ENCODE measurements around the gene FNDC1.
"Not testable (repeated sequence)": the region's sequence is repeated elsewhere in the genome, so short reads cannot be mapped to it uniquely, and the experiment has no call there.

FNDC1 gene

GRCh38 chr6:159169193-159169555, at the start of gene FNDC1:
Gene FNDC1, plus strand, starts transcription at chr6:159169400. Its CDS starts 197 bp downstream, at chr6:159169597.
- Mint-ChIP-seq H3K27me3 (peaks cover 85% of the 10 kb centered on the region), H3K9me3 (no peaks in the 10 kb centered on the region), H3K27ac (no peak within 1 kb of the TSS), H3K36me3 (ENCODE audit: low read depth) (no peaks in the 10 kb centered on the region), H3K4me1 (ENCODE audit: low read depth) (peaks cover 32% of the 10 kb centered on the region), H3K4me3 (peak within 1 kb of the TSS; percentile 73)
- intact Hi-C loops (cut with micrococcal nuclease): no loop called here

- Mint-ChIP-seq H3K27me3 (no peaks in the 10 kb centered on the region), H3K9me3 (peaks cover 7% of the 10 kb centered on the region), H3K4me1 (ENCODE audit: low read depth) (peaks cover 86% of the 10 kb centered on the region), H3K4me3 (peak overlapping the region; percentile 62), H3K36me3 (ENCODE audit: low read depth) (peaks cover 9% of the 10 kb centered on the region), H3K27ac (peak overlapping the region; percentile 99)
- intact Hi-C loops (cut with micrococcal nuclease): no loop called here
Observed at GRCh38 chr6:159119791-159120190, 49.4 kb upstream of the FNDC1 start.

- H3K27ac Mint-ChIP-seq: peak overlapping the region; percentile 99
- intact Hi-C loops (cut with micrococcal nuclease): no loop called here
- peaks cover 9% of the 10 kb centered on the region for H3K36me3 Mint-ChIP-seq (ENCODE audit: low read depth)
- H3K27me3 Mint-ChIP-seq: no peaks in the 10 kb centered on the region
- peaks cover 77% of the 10 kb centered on the region for H3K4me1 Mint-ChIP-seq (ENCODE audit: low read depth)
- peaks cover 7% of the 10 kb centered on the region for H3K9me3 Mint-ChIP-seq
- H3K4me3 Mint-ChIP-seq: peak overlapping the region; percentile 64
Observed at GRCh38 chr6:159121486-159121885, 47.7 kb upstream of the FNDC1 start.

- intact Hi-C loops (cut with micrococcal nuclease): no loop called here
- Mint-ChIP-seq H3K4me1 (ENCODE audit: low read depth) (peaks cover 76% of the 10 kb centered on the region), H3K27me3 (no peaks in the 10 kb centered on the region), H3K36me3 (ENCODE audit: low read depth) (peaks cover 9% of the 10 kb centered on the region), H3K27ac (peak overlapping the region; percentile 82), H3K4me3 (no peak overlapping the region), H3K9me3 (peaks cover 7% of the 10 kb centered on the region)
Observed at GRCh38 chr6:159122453-159122852, 46.7 kb upstream of the FNDC1 start.

GRCh38 chr6:159123831-159124230, 45.4 kb upstream of the FNDC1 start:
- H3K27me3 Mint-ChIP-seq; intact Hi-C loops (cut with micrococcal nuclease); H3K4me3 Mint-ChIP-seq; H3K36me3 Mint-ChIP-seq (ENCODE audit: low read depth); H3K9me3 Mint-ChIP-seq: not testable (repeated sequence)
- H3K27ac Mint-ChIP-seq: peak overlapping the region; percentile 82
- peaks cover 62% of the 10 kb centered on the region for H3K4me1 Mint-ChIP-seq (ENCODE audit: low read depth)

- H3K27me3 Mint-ChIP-seq: no peaks in the 10 kb centered on the region
- no peak overlapping the region for H3K27ac Mint-ChIP-seq
- H3K9me3 Mint-ChIP-seq: no peaks in the 10 kb centered on the region
- no peak overlapping the region for H3K4me3 Mint-ChIP-seq
- H3K36me3 Mint-ChIP-seq (ENCODE audit: low read depth): no peaks in the 10 kb centered on the region
- intact Hi-C loops (cut with micrococcal nuclease): no loop called here
- peaks cover 49% of the 10 kb centered on the region for H3K4me1 Mint-ChIP-seq (ENCODE audit: low read depth)
Observed at GRCh38 chr6:159125014-159125609, 44.1 kb upstream of the FNDC1 start.

GRCh38 chr6:159125951-159126352, 43.2 kb upstream of the FNDC1 start:
- peaks cover 44% of the 10 kb centered on the region for H3K4me1 Mint-ChIP-seq (ENCODE audit: low read depth)
- intact Hi-C loops (cut with micrococcal nuclease): no loop called here
- no peak overlapping the region for H3K27ac Mint-ChIP-seq
- no peak overlapping the region for H3K4me3 Mint-ChIP-seq
- H3K36me3 Mint-ChIP-seq (ENCODE audit: low read depth): no peaks in the 10 kb centered on the region
- no peaks in the 10 kb centered on the region for H3K27me3 Mint-ChIP-seq
- H3K9me3 Mint-ChIP-seq: no peaks in the 10 kb centered on the region

GRCh38 chr6:159126590-159126989, 42.6 kb upstream of the FNDC1 start:
- intact Hi-C loops (cut with micrococcal nuclease): no loop called here

GRCh38 chr6:159127701-159128100, 41.5 kb upstream of the FNDC1 start:
- Mint-ChIP-seq H3K4me1 (ENCODE audit: low read depth) (peaks cover 28% of the 10 kb centered on the region), H3K36me3 (ENCODE audit: low read depth) (no peaks in the 10 kb centered on the region), H3K27me3 (no peaks in the 10 kb centered on the region), H3K4me3 (no peak overlapping the region), H3K27ac (no peak overlapping the region), H3K9me3 (no peaks in the 10 kb centered on the region)
- intact Hi-C loops (cut with micrococcal nuclease): no loop called here

More at GRCh38 chr6:159126590-159126989, 42.6 kb upstream of the FNDC1 start:
- Mint-ChIP-seq H3K9me3 (no peaks in the 10 kb centered on the region), H3K27me3 (no peaks in the 10 kb centered on the region), H3K27ac (no peak overlapping the region), H3K4me3 (no peak overlapping the region), H3K4me1 (ENCODE audit: low read depth) (peaks cover 37% of the 10 kb centered on the region), H3K36me3 (ENCODE audit: low read depth) (no peaks in the 10 kb centered on the region)

GRCh38 chr6:159128978-159129377, 40.2 kb upstream of the FNDC1 start:
- Mint-ChIP-seq H3K9me3 (no peaks in the 10 kb centered on the region), H3K27ac (no peak overlapping the region), H3K36me3 (ENCODE audit: low read depth) (no peaks in the 10 kb centered on the region), H3K27me3 (no peaks in the 10 kb centered on the region), H3K4me3 (no peak overlapping the region), H3K4me1 (ENCODE audit: low read depth) (peaks cover 25% of the 10 kb centered on the region)
- intact Hi-C loops (cut with micrococcal nuclease): no loop called here

GRCh38 chr6:159130846-159131245, 38.4 kb upstream of the FNDC1 start:
- H3K36me3 Mint-ChIP-seq (ENCODE audit: low read depth): no peaks in the 10 kb centered on the region
- H3K9me3 Mint-ChIP-seq: no peaks in the 10 kb centered on the region
- H3K4me3 Mint-ChIP-seq: no peak overlapping the region
- H3K27ac Mint-ChIP-seq: no peak overlapping the region
- intact Hi-C loops (cut with micrococcal nuclease): no loop called here
- peaks cover 29% of the 10 kb centered on the region for H3K4me1 Mint-ChIP-seq (ENCODE audit: low read depth)
- no peaks in the 10 kb centered on the region for H3K27me3 Mint-ChIP-seq

GRCh38 chr6:159131709-159132108, 37.5 kb upstream of the FNDC1 start:
- peaks cover 21% of the 10 kb centered on the region for H3K4me1 Mint-ChIP-seq (ENCODE audit: low read depth)
- no peaks in the 10 kb centered on the region for H3K36me3 Mint-ChIP-seq (ENCODE audit: low read depth)
- no peaks in the 10 kb centered on the region for H3K9me3 Mint-ChIP-seq
- H3K4me3 Mint-ChIP-seq: no peak overlapping the region
- H3K27ac Mint-ChIP-seq: no peak overlapping the region
- intact Hi-C loops (cut with micrococcal nuclease): no loop called here
- H3K27me3 Mint-ChIP-seq: no peaks in the 10 kb centered on the region

- no peaks in the 10 kb centered on the region for H3K27me3 Mint-ChIP-seq
- peak overlapping the region; percentile 18 for H3K27ac Mint-ChIP-seq
- intact Hi-C loops (cut with micrococcal nuclease): no loop called here
- no peak overlapping the region for H3K4me3 Mint-ChIP-seq
- no peaks in the 10 kb centered on the region for H3K36me3 Mint-ChIP-seq (ENCODE audit: low read depth)
- peaks cover 15% of the 10 kb centered on the region for H3K4me1 Mint-ChIP-seq (ENCODE audit: low read depth)
- no peaks in the 10 kb centered on the region for H3K9me3 Mint-ChIP-seq
Observed at GRCh38 chr6:159132664-159133063, 36.5 kb upstream of the FNDC1 start.

GRCh38 chr6:159134701-159135364, 34.4 kb upstream of the FNDC1 start:
- H3K4me3 Mint-ChIP-seq: no peak overlapping the region
- no peak overlapping the region for H3K27ac Mint-ChIP-seq
- no peaks in the 10 kb centered on the region for H3K36me3 Mint-ChIP-seq (ENCODE audit: low read depth)
- no peaks in the 10 kb centered on the region for H3K9me3 Mint-ChIP-seq
- peaks cover 8% of the 10 kb centered on the region for H3K27me3 Mint-ChIP-seq
- intact Hi-C loops (cut with micrococcal nuclease): loop anchor here (1.0 kb wide), 1 partner anchor 127 kb away; no protein-coding TSS in a partner anchor
- H3K4me1 Mint-ChIP-seq (ENCODE audit: low read depth): peaks cover 15% of the 10 kb centered on the region

- no peak overlapping the region for H3K27ac Mint-ChIP-seq
- H3K4me3 Mint-ChIP-seq: no peak overlapping the region
- H3K4me1 Mint-ChIP-seq (ENCODE audit: low read depth): peaks cover 15% of the 10 kb centered on the region
- peaks cover 8% of the 10 kb centered on the region for H3K27me3 Mint-ChIP-seq
- intact Hi-C loops (cut with micrococcal nuclease): no loop called here
- peaks cover 19% of the 10 kb centered on the region for H3K9me3 Mint-ChIP-seq
- H3K36me3 Mint-ChIP-seq (ENCODE audit: low read depth): no peaks in the 10 kb centered on the region
Observed at GRCh38 chr6:159137676-159138075, 31.5 kb upstream of the FNDC1 start.

All from dendritic cell treated with granulocyte-macrophage colony-stimulating factor and Interleukin-4, amounts not matched to agents 40 ng/mL and 50 ng/mL, for 4 days (primary cell).